ENCODE results near the gene WDR33. TPM values are rescaled to one million over a fixed set of nuclear protein-coding genes. Genes with fewer than 3 reads are reported as not detected.

The WDR33 gene
- total RNA-seq, 2 donors from 2014 or later, result 34.9 to 55.6 TPM

- Histone ChIP-seq H3K4me1 (ENCODE audit: control insufficient read depth in 1 of 2, low read depth in 2 of 2) (peaks cover 3 to 16% of the 10 kb centered on the region in 2 donors), H3K36me3 (no peaks in the 10 kb centered on the region), H3K27ac (peak overlapping the region; percentile 86 to 90), H3K9me3 (peaks cover 5% of the 10 kb centered on the region), H3K4me3 (peak overlapping the region; percentile 74), H3K27me3 (replicated peaks; ENCODE audit: insufficient read depth) (no peaks in the 10 kb centered on the region)
- peak; percentile 77 for ATAC-seq (ENCODE audit: insufficient number of reproducible peaks, low FRiP score, low read depth)
- DNase-seq (ENCODE audit: low spot score), result no peak
- TF ChIP-seq CTCF (IDR thresholded peaks at IDR 0.05), result no peak
Observed at GRCh38 chr2:127694986-127695385, 116.0 kb downstream of the WDR33 start.

DNA sequence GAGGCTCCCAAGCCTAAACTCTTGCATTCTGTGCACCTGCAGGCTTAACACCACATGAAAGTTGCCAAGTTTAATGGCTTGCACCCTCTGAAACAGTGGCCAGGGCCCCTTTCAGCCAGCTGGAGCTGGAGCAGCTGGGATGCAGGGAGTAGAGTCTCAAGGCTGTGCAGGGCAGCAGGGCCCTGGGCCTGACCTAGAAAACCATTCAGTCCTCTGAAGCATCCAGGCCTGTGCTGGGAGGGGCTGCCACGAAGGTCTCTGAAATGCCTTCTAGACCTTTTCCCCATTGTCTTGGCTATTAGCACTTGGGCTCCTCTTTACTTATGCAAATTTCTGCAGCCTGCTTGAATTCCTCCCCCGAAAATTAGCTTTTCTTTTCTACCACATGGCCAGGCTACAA lies 120.3 kb downstream of the WDR33 start:
- Histone ChIP-seq H3K4me1 (ENCODE audit: control insufficient read depth in 1 of 2, low read depth in 2 of 2) (peaks cover 3 to 12% of the 10 kb centered on the region in 2 donors), H3K4me3 (no peak overlapping the region), H3K36me3 (no peaks in the 10 kb centered on the region), H3K9me3 (peaks cover 5% of the 10 kb centered on the region), H3K27me3 (replicated peaks; ENCODE audit: insufficient read depth) (no peaks in the 10 kb centered on the region), H3K27ac (no peak overlapping the region)
- DNase-seq (ENCODE audit: low spot score), result no peak
- no peak for TF ChIP-seq CTCF (IDR thresholded peaks at IDR 0.05)
- ATAC-seq (ENCODE audit: insufficient number of reproducible peaks, low FRiP score, low read depth), result no peak

DNA sequence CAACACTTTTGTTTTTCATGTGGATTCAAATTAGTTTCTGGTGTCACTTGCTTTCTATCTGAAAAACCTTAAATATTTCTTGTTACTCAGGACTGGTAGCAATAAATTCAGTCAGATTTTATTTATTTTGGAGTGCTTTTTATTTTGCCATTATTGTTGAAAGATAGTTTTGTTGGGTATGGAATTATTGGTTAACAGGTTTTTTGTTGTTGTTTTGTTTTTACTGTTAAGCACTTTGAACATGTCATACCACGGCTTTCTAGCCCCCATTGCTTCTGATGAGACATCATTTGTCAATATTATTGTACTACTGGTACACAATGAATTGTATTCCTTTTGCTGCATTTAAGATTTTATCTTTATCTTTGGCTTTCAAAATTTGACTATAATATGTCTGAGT lies 122.6 kb downstream of the WDR33 start:
- Histone ChIP-seq H3K27ac (no peak overlapping the region), H3K4me3 (no peak overlapping the region), H3K4me1 (ENCODE audit: control insufficient read depth in 1 of 2, low read depth in 2 of 2) (peaks cover 4 to 8% of the 10 kb centered on the region in 2 donors), H3K9me3 (peaks cover 5% of the 10 kb centered on the region), H3K27me3 (replicated peaks; ENCODE audit: insufficient read depth) (no peaks in the 10 kb centered on the region), H3K36me3 (no peaks in the 10 kb centered on the region)
- DNase-seq (ENCODE audit: low spot score) (no peak), ATAC-seq (ENCODE audit: insufficient number of reproducible peaks, low FRiP score, low read depth) (no peak)
- no peak for TF ChIP-seq CTCF (IDR thresholded peaks at IDR 0.05)

DNA sequence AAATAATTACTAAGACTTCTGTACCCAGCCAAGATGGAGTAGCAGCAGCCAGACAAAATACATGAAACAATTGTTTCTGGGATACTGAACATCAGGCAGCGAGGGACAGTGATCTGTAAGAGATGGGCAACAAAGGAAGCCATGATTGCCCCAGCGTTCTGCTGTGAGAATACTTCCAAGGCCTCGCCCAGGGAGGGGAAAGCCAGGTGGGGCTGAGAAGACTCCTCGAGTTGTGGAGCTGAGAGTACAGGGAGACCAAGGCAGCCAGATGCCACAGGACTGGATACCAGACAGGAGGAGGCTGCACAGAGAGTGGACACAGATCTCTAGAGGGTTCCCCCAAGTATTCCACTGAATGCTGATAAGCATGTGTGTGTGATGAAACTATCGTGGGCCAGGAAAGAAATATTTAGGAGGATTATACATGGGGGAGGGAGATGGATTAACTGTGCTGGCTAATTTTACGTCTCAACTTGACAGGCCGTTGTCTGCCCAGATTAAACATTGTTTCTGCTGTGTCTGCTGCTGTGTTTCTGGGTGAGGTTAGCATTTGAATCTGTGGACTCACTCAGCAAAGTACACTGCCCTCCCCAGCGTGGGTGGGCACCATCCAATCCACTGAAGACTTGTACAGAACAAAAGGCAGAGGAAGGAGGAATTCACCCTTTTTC lies 125.4 kb downstream of the WDR33 start:
- peaks cover 11 to 35% of the 10 kb centered on the region in 2 donors for H3K4me1 ChIP-seq (ENCODE audit: control insufficient read depth in 1 of 2, low read depth in 2 of 2)
- H3K36me3 ChIP-seq, result no peaks in the 10 kb centered on the region
- no peak overlapping the region for H3K4me3 ChIP-seq
- H3K27ac ChIP-seq, result no peak overlapping the region
- H3K9me3 ChIP-seq, result no peaks in the 10 kb centered on the region
- TF ChIP-seq CTCF (IDR thresholded peaks at IDR 0.05), result no peak
- ATAC-seq (ENCODE audit: insufficient number of reproducible peaks, low FRiP score, low read depth) (no peak), DNase-seq (ENCODE audit: low spot score) (no peak)
- H3K27me3 ChIP-seq (replicated peaks; ENCODE audit: insufficient read depth), result no peaks in the 10 kb centered on the region

DNA sequence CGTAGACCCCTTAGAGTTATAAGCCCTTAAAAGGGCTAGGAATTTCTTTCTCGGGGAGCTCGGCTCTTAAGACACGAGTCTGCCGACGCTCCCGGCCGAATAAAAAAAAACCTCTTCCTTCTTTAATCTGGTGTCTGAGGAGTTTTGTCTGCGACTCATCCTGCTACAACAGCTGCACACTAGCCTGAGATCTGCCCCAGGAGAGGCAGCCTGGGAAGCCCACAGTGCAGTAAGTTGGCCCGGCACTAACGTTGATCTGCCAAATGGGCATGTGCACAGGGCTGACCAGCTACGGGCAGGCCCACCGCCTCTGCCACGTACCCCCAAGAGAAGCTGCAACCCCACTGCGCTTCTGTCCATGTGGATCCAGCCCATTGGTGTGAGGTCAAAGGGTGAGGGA lies 127.2 kb downstream of the WDR33 start:
- Histone ChIP-seq H3K27me3 (replicated peaks; ENCODE audit: insufficient read depth) (no peaks in the 10 kb centered on the region), H3K27ac (peak overlapping the region; percentile 32 to 45), H3K36me3 (no peaks in the 10 kb centered on the region), H3K4me1 (ENCODE audit: control insufficient read depth in 1 of 2, low read depth in 2 of 2) (peaks cover 11 to 35% of the 10 kb centered on the region in 2 donors), H3K9me3 (no peaks in the 10 kb centered on the region), H3K4me3 (no peak overlapping the region)
- ATAC-seq (ENCODE audit: insufficient number of reproducible peaks, low FRiP score, low read depth), result no peak
- DNase-seq (ENCODE audit: low spot score), result no peak
- no peak for TF ChIP-seq CTCF (IDR thresholded peaks at IDR 0.05)
